K562 (cell line): ENCODE data around the gene AZU1. TPM values are rescaled to one million over a fixed set of nuclear protein-coding genes. Genes with fewer than 3 reads are reported as not detected.
A peak's percentile ranks its signal among the peaks of the same experiment; 100 is the strongest.

ENCODE experiments used
- ATF7 ChIP-seq: fragments of 450-650 bp; IDR thresholded peaks from 2 replicates; pipeline ENCODE4 v1.7.1; 2014; ENCODE audit warnings: mild to moderate bottlenecking, moderate library complexity
- CBFA2T2 ChIP-seq: fragments of 450-650 bp; conservative IDR thresholded peaks from 2 replicates; pipeline ENCODE4 v1.6.1; 2017; ENCODE audit warnings: mild to moderate bottlenecking
- EP400 ChIP-seq: fragments of 450-650 bp; IDR thresholded peaks from 2 replicates; pipeline ENCODE4 v1.6.1; 2017; ENCODE audit warnings: antibody characterized with exemption, mild to moderate bottlenecking, moderate library complexity
- FOXK1 ChIP-seq: sonication (generic); formaldehyde crosslinking; IDR thresholded peaks from 2 replicates; pipeline ENCODE4 v1.8.0; 2022; ENCODE audit warnings: missing genetic modification reagents, mild to moderate bottlenecking, borderline replicate concordance
- FOXM1 ChIP-seq, 2 experiments: fragments of 450-650 bp in 1 of 2; sonication (generic) in 1 of 2; formaldehyde crosslinking in 1 of 2; IDR thresholded peaks; 2 replicates each; pipeline versions ENCODE4 v1.6.1 to v1.9.0; 2017 to 2022; ENCODE audit warnings: low read depth in 2 of 2, mild to moderate bottlenecking in 2 of 2, missing genetic modification reagents in 1 of 2, moderate library complexity in 1 of 2
- MYC ChIP-seq, 2 experiments: fragments of 250-450 bp in 1 of 2; sonication (Bioruptor Pico) in 1 of 2; IDR thresholded peaks; 2 replicates each; pipeline versions ENCODE4 v1.5.1 to v1.6.1; 2012 to 2021; ENCODE audit warnings: low read depth in 2 of 2, borderline replicate concordance in 1 of 2, improper control_type of control experiment in 1 of 2, low read length in 1 of 2, mild to moderate bottlenecking in 1 of 2, moderate library complexity in 1 of 2
- NONO ChIP-seq, 2 experiments: fragments of 200-400 bp in 1 of 2; fragments of 450-650 bp in 1 of 2; formaldehyde crosslinking in 1 of 2; IDR thresholded peaks; 2 replicates each; pipeline ENCODE4 v1.6.1; 2017; ENCODE audit warnings: low read depth in 2 of 2, mild to moderate bottlenecking in 2 of 2, moderate library complexity in 2 of 2, low read length in 1 of 2
- NR2C1 ChIP-seq, 2 experiments: fragments of 450-650 bp; IDR thresholded peaks; 2 replicates each; pipeline ENCODE4 v1.6.1; 2017; ENCODE audit warnings: mild to moderate bottlenecking in 2 of 2, antibody characterized with exemption in 1 of 2, inconsistent platforms in 1 of 2, missing compliant biosample characterization in 1 of 2, missing genetic modification characterization in 1 of 2
- POLR2A ChIP-seq: fragments of 450-650 bp; conservative IDR thresholded peaks from 2 replicates; pipeline ENCODE4 v1.6.1; 2016
- RBFOX2 ChIP-seq: fragments of 200-400 bp; formaldehyde crosslinking; IDR thresholded peaks from 2 replicates; pipeline ENCODE4 v1.6.1; 2017; ENCODE audit warnings: low read depth, mild to moderate bottlenecking, low read length, moderate library complexity
- SMARCC2 ChIP-seq: fragments of 450-650 bp; IDR thresholded peaks from 2 replicates; pipeline ENCODE4 v1.6.1; 2017; ENCODE audit warnings: antibody characterized with exemption, moderate library complexity, mild to moderate bottlenecking, low read depth
- TFAP4 ChIP-seq: sonication (generic); formaldehyde crosslinking; IDR thresholded peaks from 2 replicates; pipeline ENCODE4 v1.8.0; 2022; ENCODE audit warnings: missing genetic modification reagents, mild to moderate bottlenecking, moderate library complexity, borderline replicate concordance
- THRAP3 ChIP-seq: fragments of 450-650 bp; IDR thresholded peaks from 2 replicates; pipeline ENCODE4 v1.6.1; 2016; ENCODE audit warnings: mild to moderate bottlenecking, inconsistent platforms, borderline replicate concordance
- THRB ChIP-seq: fragments of 450-650 bp; formaldehyde crosslinking; conservative IDR thresholded peaks from 2 replicates; pipeline ENCODE4 v1.4.0; 2022; ENCODE audit warnings: mild to moderate bottlenecking, missing genetic modification characterization
- ZFX ChIP-seq: sonication (generic); formaldehyde crosslinking; IDR thresholded peaks from 2 replicates; pipeline ENCODE4 v1.8.0; 2022; ENCODE audit warnings: mild to moderate bottlenecking, missing genetic modification reagents, moderate library complexity
- ZKSCAN8 ChIP-seq: fragments of 200-800 bp; sonication (Bioruptor generic); IDR thresholded peaks from 2 replicates; pipeline ENCODE4 v1.6.1; 2016; ENCODE audit warnings: missing genetic modification characterization, missing compliant biosample characterization
- ZNF583 ChIP-seq: fragments of 250-450 bp; sonication (Bioruptor Pico); IDR thresholded peaks from 2 replicates; pipeline ENCODE4 v1.4.0; 2020
- ZNF785 ChIP-seq: fragments of 250-450 bp; sonication (Bioruptor Pico); IDR thresholded peaks from 2 replicates; pipeline ENCODE4 v1.4.0; 2020; ENCODE audit warnings: mild to moderate bottlenecking
- polyA plus RNA-seq, 8 experiments: library from polyadenylated mRNA; depleted of rRNA in 4 of 8; stranded (reverse) in 5 of 8; unstranded in 3 of 8; fragments of >200 nt; fragmentation: Nextera tagmentation in 2 of 8; fragmentation: Illumina TruSeq in 1 of 8; extraction: Ambion mirVana in 2 of 8; extraction: Trizol in 1 of 8; gene quantifications; 2 replicates each; pipeline versions ENCODE4 v1.2.1 to v1.2.3, GENCODE V29; 2011 to 2014; ENCODE audit warnings: inconsistent platforms in 1 of 8, missing spikeins in 1 of 8
- total RNA-seq, 7 experiments: library from RNA; depleted of rRNA in 6 of 7; stranded (reverse); fragments of >200 nt in 6 of 7; fragmentation: Illumina TruSeq in 2 of 7; extraction: Trizol in 2 of 7; gene quantifications; 2 replicates each; pipeline versions ENCODE4 v1.2.1 to v1.2.3, GENCODE V29; 2011 to 2021; ENCODE audit warnings: low replicate concordance in 1 of 7
- TF ChIP-seq, protein P1 (sequence below): fragments of 450-650 bp; formaldehyde crosslinking; IDR thresholded peaks from 2 replicates; pipeline ENCODE4 v1.4.0; 2020; ENCODE audit warnings: mild to moderate bottlenecking, moderate library complexity
- TF ChIP-seq, protein P2 (sequence below): sonication (generic); formaldehyde crosslinking; IDR thresholded peaks from 2 replicates; pipeline ENCODE4 v1.9.0; 2022; ENCODE audit warnings: mild to moderate bottlenecking, missing genetic modification reagents
- TF ChIP-seq, protein P3 (sequence below): fragments of 450-650 bp; IDR thresholded peaks from 2 replicates; pipeline ENCODE4 v1.6.1; 2016; ENCODE audit warnings: antibody characterized with exemption

The AZU1 gene
- total and polyA plus RNA-seq, 9 of the 15 experiments (the other 6 are each of a cell fraction or from before 2014, with no cell fraction given), result 0.29 to 1.9 (median 0.59) TPM; not detected in 3

- TF ChIP-seq FOXM1 (IDR thresholded peaks at IDR 0.05; ENCODE audit: low read depth) (no peak), FOXM1 (CRISPR knock-in tag; IDR thresholded peaks at IDR 0.05; ENCODE audit: low read depth) (0 out of 2 replicates have a peak, but pooled peaks have one; percentile 12), CBFA2T2 (no peak), ZNF583 (no peak), ZKSCAN8 (no peak; the same call in 1 of the 2 replicates), FOXK1 (CRISPR knock-in tag) (peak; percentile 95; the same call in 1 of the 2 replicates), ZNF785 (CRISPR knock-in tag) (no peak), NONO (IDR thresholded peaks at IDR 0.05; ENCODE audit: low read depth in 2 of 2, low read length in 1 of 2) (peak in 1 of 2 experiments; percentile 29; a peak in 1 of 4 replicates), THRAP3 (no peak), EP400 (peak; percentile 25; the same call in 1 of the 2 replicates), THRB (CRISPR knock-in tag) (peak; percentile 65; the same call in 1 of the 2 replicates), NR2C1 (IDR thresholded peaks at IDR 0.05) (no peak), NR2C1 (tag; IDR thresholded peaks at IDR 0.05) (no peak), ZFX (CRISPR knock-in tag) (peak; percentile 55), TFAP4 (CRISPR knock-in tag) (peak; percentile 58), POLR2A (peak; percentile 54; the same call in 1 of the 2 replicates), ATF7 (0 out of 2 replicates have a peak, but pooled peaks have one; percentile 22), RBFOX2 (peak; percentile 71), SMARCC2 (no peak), MYC (IDR thresholded peaks at IDR 0.05; ENCODE audit: low read depth, low read length) (peak; percentile 51; the same call in 1 of the 2 replicates), MYC (CRISPR knock-in tag; IDR thresholded peaks at IDR 0.05; ENCODE audit: borderline replicate concordance, low read depth) (no peak)
- TF ChIP-seq, protein P1, sequence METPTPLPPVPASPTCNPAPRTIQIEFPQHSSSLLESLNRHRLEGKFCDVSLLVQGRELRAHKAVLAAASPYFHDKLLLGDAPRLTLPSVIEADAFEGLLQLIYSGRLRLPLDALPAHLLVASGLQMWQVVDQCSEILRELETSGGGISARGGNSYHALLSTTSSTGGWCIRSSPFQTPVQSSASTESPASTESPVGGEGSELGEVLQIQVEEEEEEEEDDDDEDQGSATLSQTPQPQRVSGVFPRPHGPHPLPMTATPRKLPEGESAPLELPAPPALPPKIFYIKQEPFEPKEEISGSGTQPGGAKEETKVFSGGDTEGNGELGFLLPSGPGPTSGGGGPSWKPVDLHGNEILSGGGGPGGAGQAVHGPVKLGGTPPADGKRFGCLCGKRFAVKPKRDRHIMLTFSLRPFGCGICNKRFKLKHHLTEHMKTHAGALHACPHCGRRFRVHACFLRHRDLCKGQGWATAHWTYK (CRISPR knock-in tag), result peak; percentile 40; the same call in 1 of the 2 replicates
- TF ChIP-seq, protein P2, sequence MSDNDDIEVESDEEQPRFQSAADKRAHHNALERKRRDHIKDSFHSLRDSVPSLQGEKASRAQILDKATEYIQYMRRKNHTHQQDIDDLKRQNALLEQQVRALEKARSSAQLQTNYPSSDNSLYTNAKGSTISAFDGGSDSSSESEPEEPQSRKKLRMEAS, result peak; percentile 91
- TF ChIP-seq, protein P3, sequence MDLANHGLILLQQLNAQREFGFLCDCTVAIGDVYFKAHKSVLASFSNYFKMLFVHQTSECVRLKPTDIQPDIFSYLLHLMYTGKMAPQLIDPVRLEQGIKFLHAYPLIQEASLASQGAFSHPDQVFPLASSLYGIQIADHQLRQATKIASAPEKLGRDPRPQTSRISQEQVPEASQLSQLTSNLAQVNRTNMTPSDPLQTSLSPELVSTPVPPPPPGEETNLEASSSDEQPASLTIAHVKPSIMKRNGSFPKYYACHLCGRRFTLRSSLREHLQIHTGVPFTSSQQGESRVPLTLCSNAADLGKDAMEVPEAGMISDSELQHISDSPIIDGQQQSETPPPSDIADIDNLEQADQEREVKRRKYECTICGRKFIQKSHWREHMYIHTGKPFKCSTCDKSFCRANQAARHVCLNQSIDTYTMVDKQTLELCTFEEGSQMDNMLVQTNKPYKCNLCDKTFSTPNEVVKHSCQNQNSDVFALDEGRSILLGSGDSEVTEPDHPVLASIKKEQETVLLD, result no peak
These were observed 35.1 kb downstream of the AZU1 start (continued) for GRCh38 chr19:862581-863314.
